Activated T-cell treated with anti-CD3 and anti-CD28 coated beads, Interleukin-2, amount 50 U/mL, for 72 hours (primary cell): ENCODE results near the gene WDFY1. TPM values are rescaled to one million over a fixed set of nuclear protein-coding genes. Genes with fewer than 3 reads are reported as not detected.

Source experiments
- ATAC-seq, 2 donors: fragments of 150-1000 bp; cut with Tn5 transposase; replicated peaks in 1 of 2; 2 replicates each; pipeline ENCODE4 v1.10.0; 2021; ENCODE audit warnings: moderate library complexity in 2 of 2, mild to moderate bottlenecking in 1 of 2
- DNase-seq, 2 donors: peaks; one replicate each; pipeline ENCODE4 v3.0.0; 2021 to 2022; ENCODE audit warnings: mixed read lengths in 1 of 2
- H3K27ac Mint-ChIP-seq: one replicate; pipeline ENCODE4 v1.8.0; 2022; ENCODE audit warnings: mild to moderate bottlenecking, moderate library complexity, mixed read lengths
- H3K27me3 Mint-ChIP-seq: one replicate; pipeline ENCODE4 v1.8.0; 2022; ENCODE audit warnings: low read depth, mixed read lengths
- H3K36me3 Mint-ChIP-seq, 2 donors: one replicate each; pipeline ENCODE4 v1.8.0; 2022; ENCODE audit warnings: mixed read lengths in 2 of 2, mild to moderate bottlenecking in 1 of 2; ENCODE audit not compliant: insufficient read depth in 2 of 2
- H3K4me1 Mint-ChIP-seq: one replicate; pipeline ENCODE4 v1.8.0; 2022; ENCODE audit warnings: low read depth, mixed read lengths
- H3K4me3 Mint-ChIP-seq, 2 donors: one replicate each; pipeline ENCODE4 v1.8.0; 2022; ENCODE audit warnings: mild to moderate bottlenecking in 2 of 2, mixed read lengths in 2 of 2, moderate library complexity in 2 of 2
- H3K9me3 Mint-ChIP-seq, 2 donors: one replicate each; pipeline ENCODE4 v1.8.0; 2022; ENCODE audit warnings: mixed read lengths in 2 of 2
- total RNA-seq, 2 donors: library from RNA; stranded (reverse); gene quantifications; one replicate each; pipeline ENCODE4 v1.2.3, GENCODE V29; 2022

The WDFY1 gene
- total RNA-seq, 2 donors from 2014 or later: 57.4 to 61.7 TPM

- peaks cover 9% of the 10 kb centered on the region for H3K4me1 Mint-ChIP-seq
- H3K4me3 Mint-ChIP-seq: no peak overlapping the region
- no peaks in the 10 kb centered on the region for H3K27me3 Mint-ChIP-seq
- peaks cover 5 to 8% of the 10 kb centered on the region in 2 donors for H3K9me3 Mint-ChIP-seq
- DNase-seq: no peak
- H3K36me3 Mint-ChIP-seq: peaks cover 20 to 35% of the 10 kb centered on the region in 2 donors
- no peak overlapping the region for H3K27ac Mint-ChIP-seq
- no peak for ATAC-seq
Measured at GRCh38 chr2:223852281-223852795, 92.8 kb downstream of the WDFY1 start.

- peaks cover 5 to 8% of the 10 kb centered on the region in 2 donors for H3K9me3 Mint-ChIP-seq
- H3K27me3 Mint-ChIP-seq: no peaks in the 10 kb centered on the region
- H3K4me3 Mint-ChIP-seq: no peak overlapping the region
- H3K27ac Mint-ChIP-seq: no peak overlapping the region
- peaks cover 9% of the 10 kb centered on the region for H3K4me1 Mint-ChIP-seq
- peaks cover 20 to 27% of the 10 kb centered on the region in 2 donors for H3K36me3 Mint-ChIP-seq
- ATAC-seq (no peak), DNase-seq (no peak)
Measured at GRCh38 chr2:223847410-223847809, 97.7 kb downstream of the WDFY1 start.

DNA sequence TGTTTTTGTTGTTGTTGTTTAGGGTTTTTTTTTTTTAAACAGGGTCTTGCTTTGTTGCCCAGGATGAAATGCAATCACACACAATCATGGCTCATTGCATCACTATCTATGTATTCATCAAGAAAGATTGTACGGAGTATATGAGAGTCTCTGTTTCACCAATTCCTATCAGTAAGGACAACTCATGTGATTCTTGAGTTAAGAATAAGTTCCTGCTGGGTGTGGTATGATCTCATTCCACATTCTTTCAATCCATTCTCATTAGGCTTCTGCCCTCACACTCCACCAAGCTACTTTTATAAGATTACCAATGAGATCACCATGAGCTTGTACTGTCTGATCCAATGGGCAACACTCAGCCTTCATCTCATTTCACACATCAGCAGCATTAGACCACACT lies 98.6 kb downstream of the WDFY1 start:
- Mint-ChIP-seq H3K27me3 (no peaks in the 10 kb centered on the region), H3K4me3 (no peak overlapping the region), H3K27ac (no peak overlapping the region), H3K9me3 (peaks cover 5 to 8% of the 10 kb centered on the region in 2 donors), H3K4me1 (peaks cover 8% of the 10 kb centered on the region), H3K36me3 (peaks cover 20 to 27% of the 10 kb centered on the region in 2 donors)
- no peak for ATAC-seq
- DNase-seq: no peak

GRCh38 chr2:223841436-223842190 lies 103.5 kb downstream of the WDFY1 start:
- Mint-ChIP-seq H3K4me1 (peaks cover 4% of the 10 kb centered on the region), H3K4me3 (no peak overlapping the region), H3K36me3 (peaks cover 0 to 2% of the 10 kb centered on the region in 2 donors), H3K27me3 (no peaks in the 10 kb centered on the region), H3K9me3 (no peaks in the 10 kb centered on the region), H3K27ac (no peak overlapping the region)
- ATAC-seq (no peak), DNase-seq (no peak)

DNA sequence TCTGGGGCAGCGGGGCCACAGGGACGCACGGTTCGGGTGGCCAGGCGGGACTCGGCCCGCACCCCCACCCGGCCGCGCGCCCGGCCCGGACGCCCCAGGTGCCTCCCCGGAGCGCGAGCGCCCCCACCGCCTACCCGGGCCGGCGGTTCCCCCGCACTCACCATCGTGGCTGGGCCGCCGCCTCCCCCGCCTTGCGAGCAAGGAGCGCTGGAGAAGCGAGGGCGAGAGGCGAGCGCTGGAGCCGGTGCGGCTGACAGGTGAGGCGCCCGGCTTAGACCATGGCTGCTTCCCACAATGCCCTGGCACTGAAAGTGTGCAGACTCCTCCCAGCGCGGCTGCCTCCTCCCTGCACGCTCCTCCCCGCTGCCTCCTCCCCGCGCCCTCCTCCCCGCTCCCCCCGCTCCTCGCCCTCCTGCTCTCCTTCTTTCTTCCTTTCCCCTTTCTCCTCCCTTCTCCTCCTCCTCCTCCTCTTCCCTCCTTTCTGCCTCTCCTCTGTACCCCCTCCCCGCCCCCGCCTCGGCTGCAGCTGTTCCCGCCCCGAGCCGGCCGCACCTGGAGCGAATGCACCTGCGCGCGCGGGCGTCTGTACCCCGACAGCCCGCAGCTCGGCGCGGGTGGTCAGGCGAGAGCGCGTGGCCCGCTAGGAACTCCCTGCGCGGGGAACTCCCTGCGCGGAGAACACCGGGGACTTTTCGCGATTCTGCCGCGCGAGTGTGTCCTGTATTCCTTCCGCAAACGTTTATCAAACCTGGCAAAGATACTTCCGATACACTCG lies 107.7 kb downstream of the WDFY1 start, which contains the start of gene AP1S3:
AP1S3 (minus strand) TSS at position 296 of the 775 bp plus-strand sequence; CDS start at position 164, 132 bp downstream.
- ATAC-seq (peak; percentile 94 to 95), DNase-seq (peak; percentile 76 to 82)
- Mint-ChIP-seq H3K4me1 (peaks cover 12% of the 10 kb centered on the region), H3K27ac (peak within 1 kb of the TSS; percentile 76), H3K9me3 (no peaks in the 10 kb centered on the region), H3K36me3 (no peaks in the 10 kb centered on the region), H3K4me3 (peak within 1 kb of the TSS; percentile 93), H3K27me3 (no peaks in the 10 kb centered on the region)

- ATAC-seq (no peak), DNase-seq (no peak)
- H3K36me3 Mint-ChIP-seq: no peaks in the 10 kb centered on the region
- H3K4me3 Mint-ChIP-seq: peak overlapping the region; percentile 93
- H3K4me1 Mint-ChIP-seq: peaks cover 18% of the 10 kb centered on the region
- no peak overlapping the region for H3K27ac Mint-ChIP-seq
- no peaks in the 10 kb centered on the region for H3K27me3 Mint-ChIP-seq
- no peaks in the 10 kb centered on the region for H3K9me3 Mint-ChIP-seq
Measured at GRCh38 chr2:223835701-223836532, 109.2 kb downstream of the WDFY1 start.

DNA sequence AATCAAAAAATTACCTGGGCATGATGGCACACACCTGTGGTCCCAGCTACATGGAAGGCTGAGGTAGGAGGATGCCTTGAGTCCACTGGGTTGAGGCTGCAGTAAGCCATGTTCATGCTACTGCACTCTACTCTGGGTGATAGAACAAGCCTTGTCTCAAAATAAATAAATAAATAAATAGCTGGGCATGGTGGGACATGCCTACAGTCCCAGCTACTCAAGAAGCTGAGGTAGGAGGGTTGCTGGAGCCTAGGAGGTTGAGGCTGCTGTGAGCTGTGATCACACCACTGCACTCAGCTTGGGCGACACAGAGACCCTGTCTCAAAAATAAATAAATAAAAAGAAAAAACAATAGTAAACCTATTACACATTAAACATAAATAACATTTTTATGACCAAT lies 110.7 kb downstream of the WDFY1 start:
- ATAC-seq (no peak), DNase-seq (no peak)
- no peaks in the 10 kb centered on the region for H3K36me3 Mint-ChIP-seq
- no peaks in the 10 kb centered on the region for H3K27me3 Mint-ChIP-seq
- H3K9me3 Mint-ChIP-seq: no peaks in the 10 kb centered on the region
- H3K4me3 Mint-ChIP-seq: no peak overlapping the region
- peaks cover 18% of the 10 kb centered on the region for H3K4me1 Mint-ChIP-seq
- no peak overlapping the region for H3K27ac Mint-ChIP-seq

DNA sequence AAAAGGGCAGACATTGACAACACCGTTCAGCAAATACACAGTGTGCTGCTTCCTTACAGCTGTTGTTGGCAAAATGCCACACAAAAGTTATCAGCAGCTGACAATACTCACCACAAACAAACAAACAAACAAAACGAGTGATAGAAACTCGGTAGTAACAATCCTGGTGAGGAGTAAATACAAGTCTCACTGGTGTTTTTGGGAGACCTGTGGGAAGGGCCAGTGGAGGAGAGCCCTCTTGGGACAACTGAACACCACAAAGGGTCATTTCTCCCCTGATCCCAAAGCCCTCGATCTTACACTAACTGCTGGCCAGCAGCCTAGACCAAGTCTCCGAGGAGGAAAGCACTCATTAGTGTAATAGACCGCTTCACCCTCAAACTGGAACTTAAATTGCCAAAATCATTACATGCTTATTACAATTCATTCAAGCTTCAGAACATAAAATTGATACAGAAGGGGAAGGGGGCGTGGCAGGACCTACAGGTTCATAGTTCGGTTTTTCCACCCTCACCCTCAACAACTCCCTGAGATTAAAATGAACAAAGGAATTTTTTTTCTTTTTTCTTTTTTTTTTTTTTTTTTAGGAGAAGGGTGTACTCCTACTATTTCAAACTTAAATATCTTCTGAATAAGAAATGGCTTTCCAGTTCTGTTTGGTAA lies 112.8 kb downstream of the WDFY1 start:
- Mint-ChIP-seq H3K27me3 (no peaks in the 10 kb centered on the region), H3K36me3 (no peaks in the 10 kb centered on the region), H3K9me3 (no peaks in the 10 kb centered on the region), H3K4me3 (no peak overlapping the region), H3K27ac (no peak overlapping the region), H3K4me1 (peaks cover 18% of the 10 kb centered on the region)
- DNase-seq (no peak), ATAC-seq (no peak)

DNA sequence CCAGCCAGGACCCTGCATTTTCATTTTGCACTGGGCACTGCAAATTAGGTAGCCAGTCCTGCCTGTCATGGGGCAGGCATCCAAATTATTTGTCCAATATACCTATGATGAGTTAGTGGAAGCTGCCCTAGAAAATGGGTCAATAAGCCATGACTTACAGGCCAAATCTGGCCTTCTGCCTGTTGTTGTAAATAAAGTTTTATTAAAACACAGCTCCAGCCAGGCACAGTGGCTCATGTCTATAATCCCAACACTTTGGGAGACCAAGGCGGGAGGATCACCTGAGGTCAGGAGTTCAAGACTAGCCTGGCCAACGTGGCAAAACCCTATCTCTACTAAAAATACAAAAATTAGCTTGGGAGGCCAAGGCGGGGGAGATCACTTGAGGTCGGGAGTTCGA lies 116.0 kb downstream of the WDFY1 start:
- Mint-ChIP-seq H3K9me3 (no peaks in the 10 kb centered on the region), H3K27ac (no peak overlapping the region), H3K27me3 (no peaks in the 10 kb centered on the region), H3K4me3 (no peak overlapping the region), H3K36me3 (no peaks in the 10 kb centered on the region), H3K4me1 (peaks cover 11% of the 10 kb centered on the region)
- DNase-seq (no peak), ATAC-seq (no peak)

- H3K27ac Mint-ChIP-seq: no peak overlapping the region
- ATAC-seq (no peak), DNase-seq (no peak)
- H3K4me3 Mint-ChIP-seq: no peak overlapping the region
- H3K4me1 Mint-ChIP-seq: peaks cover 14% of the 10 kb centered on the region
- H3K9me3 Mint-ChIP-seq: no peaks in the 10 kb centered on the region
- H3K36me3 Mint-ChIP-seq: no peaks in the 10 kb centered on the region
- no peaks in the 10 kb centered on the region for H3K27me3 Mint-ChIP-seq
Measured at GRCh38 chr2:223828314-223828713, 116.8 kb downstream of the WDFY1 start.

- no peaks in the 10 kb centered on the region for H3K27me3 Mint-ChIP-seq
- ATAC-seq (no peak), DNase-seq (no peak)
- H3K9me3 Mint-ChIP-seq: no peaks in the 10 kb centered on the region
- peaks cover 14% of the 10 kb centered on the region for H3K4me1 Mint-ChIP-seq
- H3K27ac Mint-ChIP-seq: no peak overlapping the region
- no peaks in the 10 kb centered on the region for H3K36me3 Mint-ChIP-seq
- no peak overlapping the region for H3K4me3 Mint-ChIP-seq
Measured at GRCh38 chr2:223826995-223827394, 118.1 kb downstream of the WDFY1 start.
